ENCODE data around the gene DDX24.

DNA sequence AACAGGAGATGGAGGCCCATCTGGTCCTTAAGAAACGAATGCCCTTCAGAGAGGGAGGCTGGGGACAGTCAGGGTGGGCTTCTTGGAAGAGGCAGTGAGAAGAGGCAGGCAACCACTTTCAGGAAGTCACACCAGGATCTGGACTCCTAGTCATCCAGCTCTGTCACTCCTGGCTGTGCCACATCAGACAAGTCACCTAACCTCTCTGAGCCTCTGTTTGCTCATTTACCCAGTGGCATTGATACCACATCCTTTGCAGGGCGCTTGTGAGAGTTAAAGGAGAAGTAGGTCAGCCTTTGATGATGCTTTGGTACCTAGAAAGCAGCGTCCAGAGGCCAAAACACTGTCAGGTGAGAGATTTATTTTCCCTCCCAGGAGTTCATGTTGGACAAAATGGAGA, 72.8 kb downstream of the DDX24 start:
- TF ChIP-seq, protein P1, sequence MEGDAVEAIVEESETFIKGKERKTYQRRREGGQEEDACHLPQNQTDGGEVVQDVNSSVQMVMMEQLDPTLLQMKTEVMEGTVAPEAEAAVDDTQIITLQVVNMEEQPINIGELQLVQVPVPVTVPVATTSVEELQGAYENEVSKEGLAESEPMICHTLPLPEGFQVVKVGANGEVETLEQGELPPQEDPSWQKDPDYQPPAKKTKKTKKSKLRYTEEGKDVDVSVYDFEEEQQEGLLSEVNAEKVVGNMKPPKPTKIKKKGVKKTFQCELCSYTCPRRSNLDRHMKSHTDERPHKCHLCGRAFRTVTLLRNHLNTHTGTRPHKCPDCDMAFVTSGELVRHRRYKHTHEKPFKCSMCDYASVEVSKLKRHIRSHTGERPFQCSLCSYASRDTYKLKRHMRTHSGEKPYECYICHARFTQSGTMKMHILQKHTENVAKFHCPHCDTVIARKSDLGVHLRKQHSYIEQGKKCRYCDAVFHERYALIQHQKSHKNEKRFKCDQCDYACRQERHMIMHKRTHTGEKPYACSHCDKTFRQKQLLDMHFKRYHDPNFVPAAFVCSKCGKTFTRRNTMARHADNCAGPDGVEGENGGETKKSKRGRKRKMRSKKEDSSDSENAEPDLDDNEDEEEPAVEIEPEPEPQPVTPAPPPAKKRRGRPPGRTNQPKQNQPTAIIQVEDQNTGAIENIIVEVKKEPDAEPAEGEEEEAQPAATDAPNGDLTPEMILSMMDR (conservative IDR thresholded peaks at IDR 0.05; ENCODE audit: low read depth, low read length), result no peak
- no peak for TF ChIP-seq EZH2 (IDR thresholded peaks at IDR 0.05; ENCODE audit: borderline replicate concordance, low read depth, low read length, poor library complexity, severe bottlenecking)

Data from A673 (cell line).